ENCODE results near the gene S100A10. TPM values are rescaled to one million over a fixed set of nuclear protein-coding genes. Genes with fewer than 3 reads are reported as not detected.

The S100A10 gene
- total RNA-seq, 1 donor from 2014 or later = 245 TPM

DNA sequence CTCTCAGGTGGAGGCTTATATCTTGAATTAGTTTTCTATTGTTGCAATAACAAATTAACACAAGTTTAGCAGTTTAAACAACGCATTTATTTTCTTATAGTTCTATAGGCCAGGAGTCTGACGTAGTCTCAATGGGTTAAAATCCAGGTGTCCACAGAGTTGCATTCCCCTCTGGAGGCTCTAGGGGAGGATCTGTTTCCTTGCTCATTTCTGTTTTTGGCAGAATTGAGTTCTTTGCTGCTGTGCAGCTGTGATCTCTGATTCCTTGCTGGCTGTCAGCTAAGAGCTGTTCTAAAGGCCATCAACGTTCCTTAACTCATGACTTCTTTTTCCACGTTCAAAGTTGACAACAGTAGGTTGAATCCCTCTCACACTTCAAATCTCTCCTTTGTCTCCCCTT lies 31.8 kb downstream of the S100A10 start:
- Mint-ChIP-seq H3K4me1 (ENCODE audit: low read depth, unreplicated experiment) (no peaks in the 10 kb centered on the region), H3K36me3 (ENCODE audit: unreplicated experiment) (no peaks in the 10 kb centered on the region), H3K4me3 (ENCODE audit: unreplicated experiment) (no peak overlapping the region), H3K9me3 (ENCODE audit: unreplicated experiment) (no peaks in the 10 kb centered on the region), H3K27ac (ENCODE audit: unreplicated experiment) (no peak overlapping the region), H3K27me3 (ENCODE audit: unreplicated experiment) (no peaks in the 10 kb centered on the region)
- no peak for TF ChIP-seq CTCF (IDR thresholded peaks at IDR 0.05; ENCODE audit: partially characterized antibody, unreplicated experiment)
- no peak for DNase-seq

DNA sequence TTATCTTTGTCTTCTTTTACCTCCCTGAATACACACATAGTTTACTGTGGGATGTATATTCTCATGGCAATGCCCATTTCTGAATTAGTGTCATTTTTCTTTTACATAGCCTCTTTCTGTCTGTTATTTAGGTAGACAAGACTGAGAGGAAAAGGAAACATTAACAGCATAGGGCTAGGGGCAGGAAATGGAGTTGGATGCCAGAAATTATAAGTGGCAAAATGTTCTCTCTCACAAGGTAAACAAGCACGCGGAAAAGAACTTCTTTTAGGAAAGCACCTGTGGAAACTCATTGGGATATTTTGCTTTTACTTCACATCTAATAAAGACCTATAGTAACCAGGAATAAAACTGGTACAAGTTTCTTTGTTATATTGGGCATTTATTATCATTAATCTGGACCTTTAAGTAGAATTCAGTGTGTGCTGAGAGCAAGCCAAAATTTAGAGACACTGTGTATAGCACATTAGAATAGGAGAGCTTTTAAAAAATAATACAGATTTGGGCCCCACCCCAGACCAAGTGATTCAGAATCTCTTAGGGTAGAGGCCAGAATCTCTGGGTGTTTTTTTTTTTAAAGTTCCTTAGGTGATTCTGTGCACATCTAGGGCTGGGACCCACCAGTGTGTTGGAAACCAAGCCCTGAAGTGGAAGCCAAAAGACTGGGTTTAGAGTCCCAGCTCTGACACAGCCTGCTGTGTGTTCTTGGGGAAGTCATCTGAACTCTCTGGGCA lies 32.7 kb downstream of the S100A10 start:
- no peaks in the 10 kb centered on the region for H3K36me3 Mint-ChIP-seq (ENCODE audit: unreplicated experiment)
- H3K4me3 Mint-ChIP-seq (ENCODE audit: unreplicated experiment) = no peak overlapping the region
- H3K27ac Mint-ChIP-seq (ENCODE audit: unreplicated experiment) = no peak overlapping the region
- TF ChIP-seq CTCF (IDR thresholded peaks at IDR 0.05; ENCODE audit: partially characterized antibody, unreplicated experiment) = no peak
- H3K27me3 Mint-ChIP-seq (ENCODE audit: unreplicated experiment) = no peaks in the 10 kb centered on the region
- DNase-seq = no peak
- no peaks in the 10 kb centered on the region for H3K4me1 Mint-ChIP-seq (ENCODE audit: low read depth, unreplicated experiment)
- H3K9me3 Mint-ChIP-seq (ENCODE audit: unreplicated experiment) = no peaks in the 10 kb centered on the region

DNA sequence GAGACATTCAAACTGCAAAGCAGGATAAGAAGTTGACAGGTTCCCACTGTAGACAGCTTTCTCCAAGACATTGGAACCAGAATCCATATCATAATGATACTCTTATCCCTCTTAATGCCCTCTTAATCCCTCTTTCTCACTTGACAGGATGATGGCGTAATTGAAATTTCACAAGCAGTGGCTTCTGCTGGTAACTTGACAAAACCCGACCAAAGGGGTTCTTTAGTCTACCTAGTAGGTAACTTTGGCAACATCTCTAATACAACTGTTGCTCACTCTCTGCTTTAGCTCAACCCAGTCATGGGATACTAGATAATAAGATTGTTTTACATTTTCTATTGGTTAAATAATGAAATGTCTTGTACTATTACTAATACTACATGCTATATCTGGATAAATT lies 34.7 kb downstream of the S100A10 start:
- no peaks in the 10 kb centered on the region for H3K9me3 Mint-ChIP-seq (ENCODE audit: unreplicated experiment)
- no peaks in the 10 kb centered on the region for H3K4me1 Mint-ChIP-seq (ENCODE audit: low read depth, unreplicated experiment)
- no peaks in the 10 kb centered on the region for H3K36me3 Mint-ChIP-seq (ENCODE audit: unreplicated experiment)
- H3K27me3 Mint-ChIP-seq (ENCODE audit: unreplicated experiment) = no peaks in the 10 kb centered on the region
- DNase-seq = no peak
- H3K27ac Mint-ChIP-seq (ENCODE audit: unreplicated experiment) = no peak overlapping the region
- no peak overlapping the region for H3K4me3 Mint-ChIP-seq (ENCODE audit: unreplicated experiment)
- TF ChIP-seq CTCF (IDR thresholded peaks at IDR 0.05; ENCODE audit: partially characterized antibody, unreplicated experiment) = no peak

- no peak for DNase-seq
- Mint-ChIP-seq H3K36me3 (ENCODE audit: unreplicated experiment) (no peaks in the 10 kb centered on the region), H3K4me1 (ENCODE audit: low read depth, unreplicated experiment) (no peaks in the 10 kb centered on the region), H3K27ac (ENCODE audit: unreplicated experiment) (no peak overlapping the region), H3K27me3 (ENCODE audit: unreplicated experiment) (no peaks in the 10 kb centered on the region), H3K4me3 (ENCODE audit: unreplicated experiment) (no peak overlapping the region), H3K9me3 (ENCODE audit: unreplicated experiment) (no peaks in the 10 kb centered on the region)
- TF ChIP-seq CTCF (IDR thresholded peaks at IDR 0.05; ENCODE audit: partially characterized antibody, unreplicated experiment) = no peak
These were observed 36.6 kb downstream of the S100A10 start for GRCh38 chr1:151956957-151957497.

- Mint-ChIP-seq H3K27me3 (ENCODE audit: unreplicated experiment) (no peaks in the 10 kb centered on the region), H3K4me3 (ENCODE audit: unreplicated experiment) (no peak overlapping the region), H3K27ac (ENCODE audit: unreplicated experiment) (no peak overlapping the region)
These were observed 40.1 kb downstream of the S100A10 start for GRCh38 chr1:151953409-151954094.

More at GRCh38 chr1:151953409-151954094, 40.1 kb downstream of the S100A10 start:
- Mint-ChIP-seq H3K4me1 (ENCODE audit: low read depth, unreplicated experiment) (no peaks in the 10 kb centered on the region), H3K9me3 (ENCODE audit: unreplicated experiment) (no peaks in the 10 kb centered on the region), H3K36me3 (ENCODE audit: unreplicated experiment) (no peaks in the 10 kb centered on the region)
- DNase-seq = no peak
- TF ChIP-seq CTCF (IDR thresholded peaks at IDR 0.05; ENCODE audit: partially characterized antibody, unreplicated experiment) = no peak
